ENCODE data around the gene TAMALIN.

GRCh38 chr12:52060498-52061177 is 53.9 kb downstream of the TAMALIN start:
- TF ChIP-seq POLR2A (IDR thresholded peaks at IDR 0.05) = peak in 1 of 2 donors; percentile 3
- TF ChIP-seq CTCF (IDR thresholded peaks at IDR 0.05) = peak in 1 of 6 experiments; percentile 1

Data from adrenal gland (tissue), 5 donors.